ENCODE data around the gene MTHFS.
"Not testable (repeated sequence)": the region's sequence is repeated elsewhere in the genome, so short reads cannot be mapped to it uniquely, and the experiment has no call there.

The MTHFS gene

GRCh38 chr15:79896634-79897379, at the start of gene MTHFS:
Gene MTHFS, minus strand, starts transcription at chr15:79897014. Its CDS starts 26 bp downstream, at chr15:79896988.
- DNase-seq (ENCODE audit: low read depth in 2 of 2), result peak; percentile 42 to 45

- DNase-seq (ENCODE audit: low read depth in 2 of 2), result no peak
Measured at GRCh38 chr15:79944622-79945021, 47.8 kb upstream of the MTHFS start.

- peak; percentile 55 to 63 for DNase-seq (ENCODE audit: low read depth in 2 of 2)
Measured at GRCh38 chr15:79943820-79944219, 47.0 kb upstream of the MTHFS start.

GRCh38 chr15:79942741-79943481, 46.1 kb upstream of the MTHFS start:
- peak; percentile 45 to 48 for DNase-seq (ENCODE audit: low read depth in 2 of 2)

GRCh38 chr15:79939399-79939798, 42.6 kb upstream of the MTHFS start:
- DNase-seq (ENCODE audit: low read depth in 2 of 2), result no peak

- DNase-seq (ENCODE audit: low read depth in 2 of 2), result no peak
Measured at GRCh38 chr15:79938143-79938542, 41.3 kb upstream of the MTHFS start.

GRCh38 chr15:79935556-79936201, 38.9 kb upstream of the MTHFS start:
- DNase-seq (ENCODE audit: low read depth in 2 of 2), result not testable (repeated sequence)

GRCh38 chr15:79933231-79933630, 36.4 kb upstream of the MTHFS start:
- no peak for DNase-seq (ENCODE audit: low read depth in 2 of 2)

- DNase-seq (ENCODE audit: low read depth in 2 of 2), result no peak
Measured at GRCh38 chr15:79932447-79932846, 35.6 kb upstream of the MTHFS start.

GRCh38 chr15:79930516-79930915, 33.7 kb upstream of the MTHFS start:
- no peak for DNase-seq (ENCODE audit: low read depth in 2 of 2)

GRCh38 chr15:79929412-79929811, 32.6 kb upstream of the MTHFS start:
- DNase-seq (ENCODE audit: low read depth in 2 of 2), result no peak

GRCh38 chr15:79926116-79926515, 29.3 kb upstream of the MTHFS start:
- DNase-seq (ENCODE audit: low read depth in 2 of 2), result not testable (repeated sequence)

GRCh38 chr15:79924379-79924778, 27.6 kb upstream of the MTHFS start:
- DNase-seq (ENCODE audit: low read depth in 2 of 2), result no peak

- DNase-seq (ENCODE audit: low read depth in 2 of 2), result peak; percentile 88 to 89
Measured at GRCh38 chr15:79923515-79924169, 26.8 kb upstream of the MTHFS start.

GRCh38 chr15:79923079-79923514, 26.3 kb upstream of the MTHFS start:
- no peak for DNase-seq (ENCODE audit: low read depth in 2 of 2)

GRCh38 chr15:79922512-79923078, 25.8 kb upstream of the MTHFS start:
- no peak for DNase-seq (ENCODE audit: low read depth in 2 of 2)

- DNase-seq (ENCODE audit: low read depth in 2 of 2), result no peak
Measured at GRCh38 chr15:79919749-79920511, 23.1 kb upstream of the MTHFS start.

GRCh38 chr15:79919090-79919748, 22.4 kb upstream of the MTHFS start:
- DNase-seq (ENCODE audit: low read depth in 2 of 2), result no peak

- DNase-seq (ENCODE audit: low read depth in 2 of 2), result no peak
Measured at GRCh38 chr15:79918278-79918677, 21.5 kb upstream of the MTHFS start.

GRCh38 chr15:79916502-79917132, 19.8 kb upstream of the MTHFS start:
- no peak for DNase-seq (ENCODE audit: low read depth in 2 of 2)
